Measurements from ENCODE around the gene LRRC8D. TPM values are rescaled to one million over a fixed set of nuclear protein-coding genes. Genes with fewer than 3 reads are reported as not detected.

Gene LRRC8D
- total RNA-seq, 1 experiment from 2014 or later: 42.0 TPM

DNA sequence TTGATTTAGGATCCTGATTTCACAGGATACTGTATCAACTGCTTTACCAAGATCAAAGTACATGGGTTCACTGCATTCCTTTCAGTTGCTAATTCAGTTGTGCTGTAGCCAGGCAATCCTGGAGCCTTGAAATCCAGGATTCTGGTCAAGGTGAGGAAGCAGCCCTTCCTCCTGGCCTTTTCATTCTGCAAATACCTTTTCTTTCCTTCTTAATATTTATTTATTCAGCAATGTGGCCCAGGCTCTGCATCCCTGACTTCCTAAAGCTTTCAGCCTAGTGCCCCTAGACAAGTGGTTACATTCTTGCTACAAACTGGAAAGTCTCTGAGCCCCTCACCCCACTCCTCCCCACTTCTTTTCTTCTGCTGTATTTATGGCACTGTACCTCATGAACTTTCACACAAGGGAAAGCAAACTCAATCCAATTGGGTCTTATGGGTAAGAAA lies 16.2 kb downstream of the LRRC8D start:
- intact Hi-C loops (cut with micrococcal nuclease): no loop called here
- no TSS peak for BruUV-seq (replicated peaks)

DNA sequence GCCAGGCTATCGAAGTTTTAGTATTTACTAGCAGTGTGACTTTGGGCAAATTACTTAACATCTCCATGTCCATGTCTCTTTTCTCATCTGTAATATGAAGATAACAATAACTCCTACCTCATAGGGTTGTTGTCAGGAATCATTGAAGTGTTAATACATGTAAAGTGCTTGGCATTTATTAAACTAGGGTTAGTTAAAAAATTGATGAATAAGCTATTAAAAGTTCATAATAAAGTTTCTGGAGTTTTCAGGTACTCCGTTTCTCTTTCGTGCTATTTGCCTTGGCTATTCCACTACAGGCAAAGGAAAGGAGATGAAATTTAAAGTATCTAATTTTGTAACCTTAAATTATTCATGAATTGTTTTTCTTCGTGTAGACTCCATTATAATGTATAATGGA lies 16.7 kb downstream of the LRRC8D start:
- no TSS peak for BruUV-seq (replicated peaks)
- TF ChIP-seq, protein P1, sequence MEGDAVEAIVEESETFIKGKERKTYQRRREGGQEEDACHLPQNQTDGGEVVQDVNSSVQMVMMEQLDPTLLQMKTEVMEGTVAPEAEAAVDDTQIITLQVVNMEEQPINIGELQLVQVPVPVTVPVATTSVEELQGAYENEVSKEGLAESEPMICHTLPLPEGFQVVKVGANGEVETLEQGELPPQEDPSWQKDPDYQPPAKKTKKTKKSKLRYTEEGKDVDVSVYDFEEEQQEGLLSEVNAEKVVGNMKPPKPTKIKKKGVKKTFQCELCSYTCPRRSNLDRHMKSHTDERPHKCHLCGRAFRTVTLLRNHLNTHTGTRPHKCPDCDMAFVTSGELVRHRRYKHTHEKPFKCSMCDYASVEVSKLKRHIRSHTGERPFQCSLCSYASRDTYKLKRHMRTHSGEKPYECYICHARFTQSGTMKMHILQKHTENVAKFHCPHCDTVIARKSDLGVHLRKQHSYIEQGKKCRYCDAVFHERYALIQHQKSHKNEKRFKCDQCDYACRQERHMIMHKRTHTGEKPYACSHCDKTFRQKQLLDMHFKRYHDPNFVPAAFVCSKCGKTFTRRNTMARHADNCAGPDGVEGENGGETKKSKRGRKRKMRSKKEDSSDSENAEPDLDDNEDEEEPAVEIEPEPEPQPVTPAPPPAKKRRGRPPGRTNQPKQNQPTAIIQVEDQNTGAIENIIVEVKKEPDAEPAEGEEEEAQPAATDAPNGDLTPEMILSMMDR (IDR thresholded peaks at IDR 0.05; ENCODE audit: unreplicated experiment): no peak
- no peaks in the 10 kb centered on the region for H3K27me3 Mint-ChIP-seq (ENCODE audit: insufficient read depth, unreplicated experiment)
- H3K4me1 Mint-ChIP-seq (ENCODE audit: insufficient read depth, unreplicated experiment): peaks cover 10% of the 10 kb centered on the region
- H3K27ac Mint-ChIP-seq (ENCODE audit: low read depth, unreplicated experiment): no peak overlapping the region
- H3K36me3 Mint-ChIP-seq (ENCODE audit: insufficient read depth, unreplicated experiment): no peaks in the 10 kb centered on the region
- no peaks in the 10 kb centered on the region for H3K9me3 Mint-ChIP-seq (ENCODE audit: unreplicated experiment)
- ChIA-PET CTCF (interaction anchor here (0.6 to 1.0 kb wide), 2 partner anchors 8 to 115 kb away, joined by 3 read pairs; no protein-coding TSS in a partner anchor), POLR2A (interaction anchor here (0.6 kb wide), 1 partner anchor 13 kb away, joined by 3 read pairs; no protein-coding TSS in a partner anchor)
- intact Hi-C loops (cut with micrococcal nuclease): no loop called here
- DNase-seq (ENCODE audit: unreplicated experiment): no peak
- no peak overlapping the region for H3K4me3 Mint-ChIP-seq (ENCODE audit: unreplicated experiment)

More for the DNA sequence above, 16.2 kb downstream of the LRRC8D start:
- TF ChIP-seq, protein P1 (IDR thresholded peaks at IDR 0.05; ENCODE audit: unreplicated experiment): no peak
- peaks cover 6% of the 10 kb centered on the region for H3K4me1 Mint-ChIP-seq (ENCODE audit: insufficient read depth, unreplicated experiment)
- POLR2A ChIA-PET: interaction anchor here (0.6 kb wide), 1 partner anchor 12 kb away, joined by 3 read pairs; no protein-coding TSS in a partner anchor
- no peak overlapping the region for H3K4me3 Mint-ChIP-seq (ENCODE audit: unreplicated experiment)
- CTCF ChIA-PET: interaction anchor here (1.0 kb wide), 1 partner anchor 8 kb away, joined by 3 read pairs; no protein-coding TSS in a partner anchor
- H3K27me3 Mint-ChIP-seq (ENCODE audit: insufficient read depth, unreplicated experiment): no peaks in the 10 kb centered on the region
- H3K9me3 Mint-ChIP-seq (ENCODE audit: unreplicated experiment): no peaks in the 10 kb centered on the region
- no peak for DNase-seq (ENCODE audit: unreplicated experiment)
- H3K27ac Mint-ChIP-seq (ENCODE audit: low read depth, unreplicated experiment): no peak overlapping the region
- H3K36me3 Mint-ChIP-seq (ENCODE audit: insufficient read depth, unreplicated experiment): no peaks in the 10 kb centered on the region

DNA sequence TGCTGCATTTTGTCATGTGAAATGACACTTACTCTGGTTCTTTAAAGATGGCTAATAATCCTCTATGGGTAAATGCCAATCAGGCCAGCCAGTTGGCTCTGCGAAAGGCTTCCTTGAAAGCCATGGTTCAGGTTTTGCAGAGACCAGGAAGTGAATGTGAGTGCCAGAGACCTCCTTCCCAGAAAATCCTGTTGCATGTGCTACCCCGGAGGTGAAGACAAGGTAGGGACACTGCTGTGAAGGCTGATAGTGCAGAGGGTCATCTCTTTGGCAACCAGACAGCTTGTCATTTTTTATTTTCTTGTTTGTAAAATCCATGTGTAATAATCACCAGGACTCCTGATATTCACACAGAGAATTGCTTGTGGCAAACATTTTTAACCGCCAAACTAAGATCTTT lies 18.7 kb downstream of the LRRC8D start:
- Mint-ChIP-seq H3K4me1 (ENCODE audit: insufficient read depth, unreplicated experiment) (peaks cover 20% of the 10 kb centered on the region), H3K4me3 (ENCODE audit: unreplicated experiment) (no peak overlapping the region), H3K27ac (ENCODE audit: low read depth, unreplicated experiment) (no peak overlapping the region), H3K36me3 (ENCODE audit: insufficient read depth, unreplicated experiment) (peaks cover 10% of the 10 kb centered on the region), H3K27me3 (ENCODE audit: insufficient read depth, unreplicated experiment) (no peaks in the 10 kb centered on the region), H3K9me3 (ENCODE audit: unreplicated experiment) (no peaks in the 10 kb centered on the region)
- intact Hi-C loops (cut with micrococcal nuclease): no loop called here
- no TSS peak for BruUV-seq (replicated peaks)
- CTCF ChIA-PET: interaction anchor here (0.8 kb wide), 1 partner anchor 37 kb away, joined by 4 read pairs; no protein-coding TSS in a partner anchor
- no peak for DNase-seq (ENCODE audit: unreplicated experiment)
- TF ChIP-seq, protein P1 (IDR thresholded peaks at IDR 0.05; ENCODE audit: unreplicated experiment): no peak
- POLR2A ChIA-PET: interaction anchor here (1.0 to 5.8 kb wide), 3 partner anchors 13 to 51 kb away, joined by 3 to 61 read pairs (median 4); partner anchors contain the start of gene LRRC8D

GRCh38 chr1:89841507-89841906 lies 20.7 kb downstream of the LRRC8D start:
- H3K36me3 Mint-ChIP-seq (ENCODE audit: insufficient read depth, unreplicated experiment): peaks cover 16% of the 10 kb centered on the region
- TF ChIP-seq, protein P1 (IDR thresholded peaks at IDR 0.05; ENCODE audit: unreplicated experiment): no peak
- H3K9me3 Mint-ChIP-seq (ENCODE audit: unreplicated experiment): no peaks in the 10 kb centered on the region
- ChIA-PET CTCF (interaction anchor here (2.9 to 4.0 kb wide), 4 partner anchors 17 to 148 kb away, joined by 13 to 48 read pairs (median 24); partner anchors contain the start of gene LRRC8D), POLR2A (interaction anchor here (3.7 to 5.8 kb wide), 2 partner anchors 14 to 20 kb away, joined by 24 to 61 read pairs; partner anchors contain the start of gene LRRC8D)
- no peaks in the 10 kb centered on the region for H3K27me3 Mint-ChIP-seq (ENCODE audit: insufficient read depth, unreplicated experiment)
- BruUV-seq (replicated peaks): no TSS peak
- intact Hi-C loops (cut with micrococcal nuclease): no loop called here
- peak overlapping the region; percentile 12 for H3K4me3 Mint-ChIP-seq (ENCODE audit: unreplicated experiment)
- DNase-seq (ENCODE audit: unreplicated experiment): no peak
- no peak overlapping the region for H3K27ac Mint-ChIP-seq (ENCODE audit: low read depth, unreplicated experiment)
- H3K4me1 Mint-ChIP-seq (ENCODE audit: insufficient read depth, unreplicated experiment): peaks cover 19% of the 10 kb centered on the region
